SK-N-MC (cell line): Measurements from ENCODE around the gene KRT25.
A peak's percentile ranks its signal among the peaks of the same experiment; 100 is the strongest.
"Not testable (repeated sequence)": the region's sequence is repeated elsewhere in the genome, so short reads cannot be mapped to it uniquely, and the experiment has no call there.

Experiments used
- DNase-seq: peaks from one replicate; pipeline ENCODE4 v3.0.0-alpha.2; 2011; ENCODE audit warnings: low read depth, low spot score
- H3K27ac ChIP-seq: fragments of 200-600 bp; sonication (generic); 2 replicates; pipeline ENCODE4 v1.5.1; 2016; ENCODE audit warnings: mixed run types
- H3K36me3 ChIP-seq: fragments of 200-600 bp; sonication (generic); 2 replicates; pipeline ENCODE4 v1.6.1; 2017; ENCODE audit warnings: antibody characterized with exemption, low read length, mixed read lengths; ENCODE audit not compliant: insufficient read depth
- H3K4me3 ChIP-seq: fragments of 200-600 bp; sonication (generic); 2 replicates; pipeline ENCODE4 v1.5.1; 2016
- H3K9ac ChIP-seq: fragments of 200-600 bp; sonication (generic); 2 replicates; pipeline ENCODE4 v1.8.0; 2017; ENCODE audit warnings: mixed run types, mixed read lengths; ENCODE audit not compliant: insufficient read length
- H3K9me3 ChIP-seq: fragments of 200-600 bp; sonication (generic); 2 replicates; pipeline ENCODE4 v1.6.1; 2017; ENCODE audit warnings: low read depth, mild to moderate bottlenecking, antibody characterized with exemption, low read length, moderate library complexity, mixed read lengths
- EZH2 ChIP-seq: fragments of 200-600 bp; sonication (generic); IDR thresholded peaks from one replicate; pipeline ENCODE4 v1.6.1; 2017; ENCODE audit warnings: antibody characterized with exemption
- FOXP2 ChIP-seq: optimal IDR thresholded peaks from 2 replicates; pipeline ENCODE3; 2011; ENCODE audit warnings: mild to moderate bottlenecking, moderate library complexity; ENCODE audit not compliant: insufficient read depth; ENCODE audit errors: extremely low read length, control extremely low read depth
- POLR2AphosphoS5 ChIP-seq: IDR thresholded peaks from 2 replicates; pipeline ENCODE4 v1.6.1; 2012; ENCODE audit warnings: mild to moderate bottlenecking, low read depth, low read length, borderline replicate concordance

KRT25 gene

DNA sequence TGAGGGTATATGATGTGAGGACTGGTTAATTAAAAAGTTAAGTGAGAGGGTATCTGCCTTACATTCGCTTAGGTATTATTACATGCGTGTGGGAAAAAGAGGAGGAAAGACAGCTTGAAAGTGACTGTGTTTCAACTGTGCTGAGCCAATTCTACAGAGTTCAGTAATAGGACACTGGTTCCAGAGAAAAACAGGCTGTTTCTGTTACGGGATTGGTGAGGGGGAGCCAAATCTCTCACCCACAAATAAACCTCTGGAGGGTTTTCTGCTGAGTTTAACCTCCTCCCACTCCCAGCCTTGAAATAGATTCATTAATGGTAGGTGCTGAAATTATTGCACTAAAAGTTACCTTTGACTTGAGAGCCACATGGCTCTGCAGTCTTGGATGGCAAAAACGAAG lies 20.8 kb upstream of the KRT25 start:
- Histone ChIP-seq H3K9me3 (no peaks in the 10 kb centered on the region), H3K27ac (no peak overlapping the region), H3K36me3 (no peaks in the 10 kb centered on the region), H3K9ac (no peak overlapping the region), H3K4me3 (no peak overlapping the region)
- TF ChIP-seq EZH2, result no peak
- TF ChIP-seq FOXP2, result no peak
- TF ChIP-seq POLR2AphosphoS5, result no peak
- DNase-seq, result no peak

GRCh38 chr17:40772101-40772500 lies 17.0 kb upstream of the KRT25 start, which contains the start of gene KRT26:
Gene KRT26, minus strand, starts transcription at chr17:40772201. Its CDS starts 88 bp downstream, at chr17:40772113.
- Histone ChIP-seq H3K4me3 (no peak within 1 kb of the TSS), H3K36me3 (no peaks in the 10 kb centered on the region), H3K9me3 (no peaks in the 10 kb centered on the region), H3K27ac (no peak within 1 kb of the TSS), H3K9ac (no peak within 1 kb of the TSS)
- TF ChIP-seq EZH2 (no peak), POLR2AphosphoS5 (no peak), FOXP2 (no peak)
- DNase-seq, result no peak

DNA sequence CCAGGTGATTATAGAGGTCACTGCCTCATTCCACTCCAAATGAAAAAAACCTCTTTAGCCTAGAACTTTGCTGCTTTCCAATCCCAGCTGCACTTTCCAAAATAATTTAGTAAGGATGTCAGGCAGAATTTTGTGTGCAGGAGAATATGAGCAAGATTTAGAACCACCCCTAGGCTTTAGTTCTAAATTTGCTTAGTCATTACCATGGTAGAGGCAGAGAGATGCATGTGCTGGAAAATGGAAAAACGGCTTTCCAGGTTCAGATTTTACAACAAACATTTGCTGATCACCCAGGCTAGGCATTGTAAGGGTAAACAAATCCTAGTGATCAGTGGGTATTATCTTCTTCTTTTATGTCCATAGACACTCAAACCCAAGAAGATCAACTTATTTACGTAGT lies 10.5 kb upstream of the KRT25 start:
- no peak overlapping the region for H3K27ac ChIP-seq
- H3K9me3 ChIP-seq, result peaks cover 3% of the 10 kb centered on the region; the same call in 1 of the 2 replicates
- no peak overlapping the region for H3K9ac ChIP-seq
- DNase-seq, result no peak
- no peak for TF ChIP-seq POLR2AphosphoS5
- no peak for TF ChIP-seq FOXP2
- no peak for TF ChIP-seq EZH2
- H3K4me3 ChIP-seq, result no peak overlapping the region
- no peaks in the 10 kb centered on the region for H3K36me3 ChIP-seq

DNA sequence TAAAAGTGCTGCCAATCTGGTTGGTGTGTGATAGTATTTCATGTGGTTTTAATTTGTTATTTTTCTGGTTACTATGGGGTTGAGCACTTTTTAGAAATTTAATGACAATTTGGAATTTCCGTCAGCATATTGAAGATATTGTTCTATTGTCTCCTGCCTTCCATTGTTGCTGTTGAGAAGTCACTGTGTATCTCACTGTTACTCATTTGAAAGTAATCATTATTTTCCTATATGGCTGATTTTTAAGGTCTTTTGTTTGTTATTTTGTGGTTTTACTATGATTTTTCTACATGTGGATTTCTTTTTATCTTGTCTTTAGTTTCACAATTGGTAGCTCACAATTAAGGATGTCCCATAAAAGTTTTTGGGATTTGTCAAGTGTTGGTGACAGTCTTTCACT lies 8.6 kb upstream of the KRT25 start:
- DNase-seq, result no peak
- H3K9me3 ChIP-seq, result peaks cover 9% of the 10 kb centered on the region; the same call in 1 of the 2 replicates
- TF ChIP-seq FOXP2 (no peak), POLR2AphosphoS5 (no peak), EZH2 (no peak)

GRCh38 chr17:40760105-40761016 lies 5.2 kb upstream of the KRT25 start:
- H3K36me3 ChIP-seq, result no peaks in the 10 kb centered on the region
- no peak overlapping the region for H3K27ac ChIP-seq
- no peak overlapping the region for H3K9ac ChIP-seq
- H3K9me3 ChIP-seq, result peaks cover 9% of the 10 kb centered on the region; the same call in 1 of the 2 replicates
- TF ChIP-seq POLR2AphosphoS5 (no peak), FOXP2 (no peak), EZH2 (no peak)
- no peak for DNase-seq
- no peak overlapping the region for H3K4me3 ChIP-seq

More for the DNA sequence above, 8.6 kb upstream of the KRT25 start:
- Histone ChIP-seq H3K27ac (no peak overlapping the region), H3K4me3 (no peak overlapping the region), H3K9ac (no peak overlapping the region), H3K36me3 (no peaks in the 10 kb centered on the region)

DNA sequence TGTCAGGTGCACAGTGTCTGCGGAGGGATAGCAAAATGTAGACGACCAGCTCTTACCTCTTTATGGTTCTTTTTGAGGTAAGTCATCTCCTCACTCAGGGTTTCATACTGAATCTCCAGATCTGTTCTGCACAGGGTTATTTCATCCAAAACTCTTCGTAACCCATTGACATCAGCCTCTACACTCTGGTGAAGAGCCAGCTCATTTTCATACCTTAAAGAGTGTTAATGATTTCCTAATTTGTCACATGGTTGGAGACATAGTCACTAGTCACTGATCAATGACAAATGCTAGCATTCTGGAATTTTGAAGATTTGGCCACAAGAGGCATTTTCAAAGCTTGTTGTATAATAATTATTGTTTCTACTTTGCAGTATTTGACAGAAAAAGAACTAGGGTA lies 1.3 kb downstream of the KRT25 start:
- TF ChIP-seq FOXP2, result no peak
- TF ChIP-seq POLR2AphosphoS5, result no peak
- no peak for TF ChIP-seq EZH2
- Histone ChIP-seq H3K4me3 (no peak overlapping the region), H3K9ac (no peak overlapping the region), H3K36me3 (no peaks in the 10 kb centered on the region), H3K9me3 (no peaks in the 10 kb centered on the region), H3K27ac (no peak overlapping the region)
- no peak for DNase-seq

DNA sequence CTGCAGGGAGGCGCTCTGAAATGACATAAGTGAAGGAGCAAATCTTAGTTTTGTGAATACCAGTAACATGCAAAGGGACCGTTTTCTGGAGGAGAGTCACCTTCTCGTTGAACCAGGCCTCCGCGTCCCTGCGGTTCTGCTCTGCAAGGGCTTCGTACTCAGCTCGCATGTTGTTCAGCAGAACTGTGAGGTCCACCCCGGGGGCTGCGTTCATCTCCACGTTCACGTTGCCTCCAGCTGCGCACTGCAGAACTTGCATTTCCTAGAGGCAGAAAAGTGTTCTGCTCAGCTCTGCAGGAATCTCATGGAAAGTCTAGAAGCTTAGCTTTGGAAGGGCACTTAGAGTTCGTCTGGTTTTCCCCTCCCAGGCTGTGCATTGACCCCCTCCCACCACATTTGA lies 4.1 kb downstream of the KRT25 start:
- H3K27ac ChIP-seq, result peak overlapping the region; percentile 43; the same call in 1 of the 2 replicates
- H3K36me3 ChIP-seq, result no peaks in the 10 kb centered on the region
- peak; percentile 39 for DNase-seq
- TF ChIP-seq EZH2 (no peak), POLR2AphosphoS5 (no peak; the same call in 1 of the 2 replicates), FOXP2 (no peak)
- no peaks in the 10 kb centered on the region for H3K9me3 ChIP-seq
- H3K4me3 ChIP-seq, result peak overlapping the region; percentile 69
- peak overlapping the region; percentile 9 for H3K9ac ChIP-seq

GRCh38 chr17:40750391-40750790 lies 4.7 kb downstream of the KRT25 start:
- Histone ChIP-seq H3K36me3 (no peaks in the 10 kb centered on the region), H3K9ac (peak overlapping the region; percentile 9), H3K9me3 (no peaks in the 10 kb centered on the region), H3K27ac (peak overlapping the region; percentile 43), H3K4me3 (peak overlapping the region; percentile 69)
- DNase-seq, result peak; percentile 61
- TF ChIP-seq POLR2AphosphoS5, result peak; percentile 32; the same call in 1 of the 2 replicates
- no peak for TF ChIP-seq FOXP2
- TF ChIP-seq EZH2, result no peak

DNA sequence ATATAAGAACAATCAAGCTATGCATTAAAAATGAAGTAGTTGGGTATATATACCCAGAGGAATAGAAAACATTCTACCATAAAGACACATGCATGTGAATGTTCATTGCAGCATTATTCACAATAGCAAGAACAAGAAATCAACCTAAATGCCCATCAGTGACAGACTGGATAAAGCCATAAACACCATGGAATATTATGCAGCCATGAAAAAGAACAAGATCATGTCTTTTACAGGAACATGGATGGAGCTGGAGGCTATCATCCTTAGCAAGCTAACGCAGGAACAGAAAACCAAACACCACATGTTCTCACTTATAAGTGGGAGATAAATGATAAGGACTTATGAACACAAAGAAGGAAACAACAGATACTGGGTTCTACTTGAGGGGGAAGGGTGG lies 6.5 kb downstream of the KRT25 start:
- H3K9me3 ChIP-seq, DNase-seq, H3K4me3 ChIP-seq, H3K27ac ChIP-seq, H3K36me3 ChIP-seq, H3K9ac ChIP-seq: not testable (repeated sequence)
